DOHH2 (cell line): Measurements from ENCODE around the gene HDAC8.

Experiments used
- H3F3A ChIP-seq: fragments of 200-600 bp; sonication (generic), shearing (Covaris generic); 2 replicates; pipeline ENCODE4 v1.6.0; 2016; ENCODE audit warnings: antibody characterized with exemption, mild to moderate bottlenecking; ENCODE audit not compliant: control insufficient read depth, insufficient read depth
- H3K27ac ChIP-seq: fragments of 200-600 bp; sonication (generic); 2 replicates; pipeline ENCODE4 v1.5.1; 2014; ENCODE audit warnings: low read depth, mild to moderate bottlenecking, low read length, moderate library complexity
- H3K27me3 ChIP-seq: fragments of 200-600 bp; sonication (generic); 2 replicates; pipeline ENCODE4 v1.6.1; 2014; ENCODE audit warnings: mild to moderate bottlenecking, low read length, mixed read lengths; ENCODE audit not compliant: control insufficient read depth
- H3K36me3 ChIP-seq: fragments of 200-600 bp; sonication (generic); 2 replicates; pipeline ENCODE4 v1.6.1; 2014; ENCODE audit warnings: mild to moderate bottlenecking, low read length, moderate library complexity, mixed read lengths; ENCODE audit not compliant: control insufficient read depth
- H3K4me1 ChIP-seq: fragments of 200-600 bp; sonication (generic); 2 replicates; pipeline ENCODE4 v1.6.1; 2014; ENCODE audit warnings: mild to moderate bottlenecking, low read length, mixed read lengths; ENCODE audit not compliant: control insufficient read depth
- H3K4me2 ChIP-seq: fragments of 200-600 bp; sonication (generic); 2 replicates; pipeline ENCODE4 v1.6.0; 2014; ENCODE audit warnings: mild to moderate bottlenecking, low read length, moderate library complexity
- H3K4me3 ChIP-seq: fragments of 200-600 bp; sonication (generic); 2 replicates; pipeline ENCODE4 v1.5.1; 2014; ENCODE audit warnings: mild to moderate bottlenecking, low read length, mixed read lengths
- H3K79me2 ChIP-seq: fragments of 200-600 bp; sonication (generic); 2 replicates; pipeline ENCODE4 v1.6.1; 2014; ENCODE audit warnings: mild to moderate bottlenecking, low read length, mixed read lengths; ENCODE audit not compliant: control insufficient read depth
- H3K9me2 ChIP-seq: fragments of 200-600 bp; sonication (generic); replicated peaks from 2 replicates; pipeline ENCODE4 v1.6.1; 2014; ENCODE audit warnings: mild to moderate bottlenecking, low read length, mixed read lengths; ENCODE audit not compliant: control insufficient read depth
- H3K9me3 ChIP-seq: fragments of 200-600 bp; sonication (generic); 2 replicates; pipeline ENCODE4 v1.6.1; 2014; ENCODE audit warnings: antibody characterized with exemption, low read length, mixed read lengths; ENCODE audit not compliant: control insufficient read depth, insufficient read depth
- H4K20me1 ChIP-seq: fragments of 200-600 bp; sonication (generic); 2 replicates; pipeline ENCODE4 v1.6.0; 2014; ENCODE audit warnings: low read depth, mild to moderate bottlenecking, antibody characterized with exemption, low read length, moderate library complexity; ENCODE audit not compliant: control insufficient read depth, insufficient read depth
- CTCF ChIP-seq: fragments of 200-600 bp; sonication (generic); IDR thresholded peaks from one replicate; pipeline ENCODE4 v1.5.1; 2014; ENCODE audit warnings: antibody characterized with exemption, mild to moderate bottlenecking, low read depth, low read length; ENCODE audit not compliant: poor library complexity, severe bottlenecking
- EZH2phosphoT487 ChIP-seq: fragments of 200-600 bp; sonication (generic); IDR thresholded peaks from 2 replicates; pipeline ENCODE4 v1.6.1; 2017; ENCODE audit warnings: borderline replicate concordance, mild to moderate bottlenecking, antibody characterized with exemption, low read length, moderate library complexity, mixed read lengths

Gene HDAC8

GRCh38 chrX:72394518-72395170 lies 178.0 kb downstream of the HDAC8 start:
- no peak overlapping the region for H3K4me2 ChIP-seq
- H3K79me2 ChIP-seq = no peaks in the 10 kb centered on the region
- no peaks in the 10 kb centered on the region for H3K4me1 ChIP-seq
- no peaks in the 10 kb centered on the region for H3K27me3 ChIP-seq
- no peaks in the 10 kb centered on the region for H3K36me3 ChIP-seq
- no peak overlapping the region for H3K4me3 ChIP-seq
- no peaks in the 10 kb centered on the region for H3F3A ChIP-seq
- no peaks in the 10 kb centered on the region for H3K9me2 ChIP-seq
- no peaks in the 10 kb centered on the region for H3K9me3 ChIP-seq
- no peak overlapping the region for H3K27ac ChIP-seq
- no peak for TF ChIP-seq EZH2phosphoT487
- no peak for TF ChIP-seq CTCF
- H4K20me1 ChIP-seq = no peaks in the 10 kb centered on the region

- Histone ChIP-seq H3K4me2 (no peak overlapping the region), H3K79me2 (no peaks in the 10 kb centered on the region), H3K9me2 (no peaks in the 10 kb centered on the region), H3F3A (no peaks in the 10 kb centered on the region), H3K4me3 (no peak overlapping the region), H4K20me1 (no peaks in the 10 kb centered on the region), H3K9me3 (no peaks in the 10 kb centered on the region), H3K4me1 (no peaks in the 10 kb centered on the region), H3K27ac (no peak overlapping the region), H3K36me3 (no peaks in the 10 kb centered on the region), H3K27me3 (no peaks in the 10 kb centered on the region)
- no peak for TF ChIP-seq EZH2phosphoT487
- no peak for TF ChIP-seq CTCF
These were observed 178.7 kb downstream of the HDAC8 start for GRCh38 chrX:72393836-72394517.

GRCh38 chrX:72392816-72393800 lies 179.5 kb downstream of the HDAC8 start:
- no peak overlapping the region for H3K4me2 ChIP-seq
- H3K36me3 ChIP-seq = no peaks in the 10 kb centered on the region
- no peaks in the 10 kb centered on the region for H3K4me1 ChIP-seq
- H3K79me2 ChIP-seq = no peaks in the 10 kb centered on the region
- no peaks in the 10 kb centered on the region for H3K27me3 ChIP-seq
- TF ChIP-seq CTCF = no peak
- TF ChIP-seq EZH2phosphoT487 = no peak
- no peak overlapping the region for H3K27ac ChIP-seq
- no peaks in the 10 kb centered on the region for H3F3A ChIP-seq
- no peaks in the 10 kb centered on the region for H3K9me3 ChIP-seq
- no peaks in the 10 kb centered on the region for H3K9me2 ChIP-seq
- no peak overlapping the region for H3K4me3 ChIP-seq
- H4K20me1 ChIP-seq = no peaks in the 10 kb centered on the region
